Lung (tissue), 12 donors: ENCODE measurements around the gene MYL10. TPM values are rescaled to one million over a fixed set of nuclear protein-coding genes. Genes with fewer than 3 reads are reported as not detected.

Experiments
- ATAC-seq: fragments of 200-7000 bp; cut with Tn5 transposase; one replicate; pipeline ENCODE4 v1.9.1; 2020; ENCODE audit warnings: moderate number of reproducible peaks; ENCODE audit not compliant: insufficient read depth, low FRiP score
- DNase-seq, 3 donors: peaks; one replicate each; pipeline ENCODE4 v3.0.0-alpha.2; 2013 to 2017
- H3K27ac ChIP-seq, 2 donors: one replicate each; pipeline ENCODE4 v1.5.1; 2013; ENCODE audit warnings: mild to moderate bottlenecking in 2 of 2, moderate library complexity in 2 of 2, control low read depth in 1 of 2, inconsistent platforms in 1 of 2, low read depth in 1 of 2, low read length in 1 of 2
- H3K27me3 ChIP-seq, 3 donors: one replicate each; pipeline ENCODE4 v1.5.1; 2013; ENCODE audit warnings: low read length in 2 of 3; ENCODE audit not compliant: control insufficient read depth in 3 of 3, insufficient read depth in 3 of 3
- H3K36me3 ChIP-seq, 4 donors: one replicate each; pipeline ENCODE4 v1.5.1; 2013; ENCODE audit warnings: low read length in 4 of 4, mild to moderate bottlenecking in 1 of 4, moderate library complexity in 1 of 4; ENCODE audit not compliant: control insufficient read depth in 4 of 4, insufficient read depth in 4 of 4
- H3K4me1 ChIP-seq, 5 donors: one replicate each; pipeline ENCODE4 v1.5.1; 2013; ENCODE audit warnings: low read length in 5 of 5, mild to moderate bottlenecking in 2 of 5, moderate library complexity in 1 of 5; ENCODE audit not compliant: control insufficient read depth in 5 of 5, insufficient read depth in 5 of 5
- H3K4me3 ChIP-seq: one replicate; pipeline ENCODE4 v1.5.1; 2013; ENCODE audit warnings: mild to moderate bottlenecking, control low read depth, moderate library complexity
- H3K9ac ChIP-seq, 2 donors: one replicate each; pipeline ENCODE4 v1.5.1; 2013; ENCODE audit warnings: low read length in 2 of 2, control low read depth in 1 of 2; ENCODE audit not compliant: insufficient read depth in 1 of 2
- H3K9me3 ChIP-seq, 4 donors: one replicate each; pipeline ENCODE4 v1.5.1; 2013; ENCODE audit warnings: low read length in 3 of 4, mild to moderate bottlenecking in 1 of 4, moderate library complexity in 1 of 4; ENCODE audit not compliant: control insufficient read depth in 4 of 4, insufficient read depth in 3 of 4
- WGBS, 2 donors: extraction: QIAGEN DNeasy Blood & Tissue Kit; methylation state at CpG; one replicate each; pipeline ENCODE4 v1.1.7; 2013; 5-methylcytosine and 5-hydroxymethylcytosine counted together
- polyA plus RNA-seq, 2 donors: library from polyadenylated mRNA; stranded (reverse); fragments of 200-250 nt; gene quantifications; one replicate each; pipeline ENCODE4 v1.2.1, GENCODE V29; 2013
- total RNA-seq, 2 donors: library from RNA; depleted of rRNA in 1 of 2; stranded (reverse); fragments of >200 nt in 1 of 2; gene quantifications; one replicate each; pipeline ENCODE4 v1.2.1, GENCODE V29; 2014 to 2021
- TF ChIP-seq, protein P1 (sequence below): IDR thresholded peaks from 2 replicates; pipeline ENCODE4 v1.5.1; 2012; ENCODE audit warnings: mild to moderate bottlenecking; ENCODE audit errors: control extremely low read depth, extremely low read depth
- donor health status: control.
- donor health status: control.
- donor health status: Bipolar disorder and iron deficiency.
- donor health status: healthy.
- donor health status: DM: yes; HTN: yes; CAD: no.

Gene MYL10
- total and polyA plus RNA-seq, 4 donors: not detected

DNA sequence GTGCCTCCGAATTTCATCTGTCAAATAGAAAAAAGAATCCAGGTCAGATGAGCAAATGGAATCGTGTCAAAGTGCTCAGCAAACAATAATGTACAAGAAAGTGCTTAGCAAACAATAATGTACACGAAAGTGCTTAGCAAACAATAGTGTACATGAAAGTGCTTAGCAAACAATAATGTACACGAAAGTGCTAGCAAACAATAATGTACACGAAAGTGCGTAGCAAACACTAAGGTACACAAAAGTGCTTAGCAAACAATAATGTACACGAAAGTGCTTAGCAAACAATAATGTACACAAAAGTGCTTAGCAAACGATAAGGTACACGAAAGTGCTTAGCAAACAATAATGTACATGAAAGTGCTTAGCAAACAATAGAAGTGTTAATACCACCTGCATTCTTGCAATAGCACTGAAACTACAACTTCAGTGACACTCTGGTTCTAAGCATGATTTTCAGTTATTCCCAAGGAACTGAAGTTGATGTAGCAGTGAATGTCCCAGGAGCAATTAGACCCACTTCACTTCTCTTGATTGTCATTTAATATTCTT is 33.4 kb upstream of the MYL10 start:
- Histone ChIP-seq H3K27ac (no peak overlapping the region), H3K4me1 (no peaks in the 10 kb centered on the region), H3K9ac (no peak overlapping the region), H3K9me3 (peaks cover 0 to 5% (median 0%) of the 10 kb centered on the region in 4 donors), H3K36me3 (no peaks in the 10 kb centered on the region), H3K4me3 (no peak overlapping the region), H3K27me3 (no peaks in the 10 kb centered on the region)
- DNase-seq (no peak), ATAC-seq (no peak)
- 69 to 85% methylated on average over 9 of the region's 9 CpGs for WGBS, 2 donors
- TF ChIP-seq, protein P1, sequence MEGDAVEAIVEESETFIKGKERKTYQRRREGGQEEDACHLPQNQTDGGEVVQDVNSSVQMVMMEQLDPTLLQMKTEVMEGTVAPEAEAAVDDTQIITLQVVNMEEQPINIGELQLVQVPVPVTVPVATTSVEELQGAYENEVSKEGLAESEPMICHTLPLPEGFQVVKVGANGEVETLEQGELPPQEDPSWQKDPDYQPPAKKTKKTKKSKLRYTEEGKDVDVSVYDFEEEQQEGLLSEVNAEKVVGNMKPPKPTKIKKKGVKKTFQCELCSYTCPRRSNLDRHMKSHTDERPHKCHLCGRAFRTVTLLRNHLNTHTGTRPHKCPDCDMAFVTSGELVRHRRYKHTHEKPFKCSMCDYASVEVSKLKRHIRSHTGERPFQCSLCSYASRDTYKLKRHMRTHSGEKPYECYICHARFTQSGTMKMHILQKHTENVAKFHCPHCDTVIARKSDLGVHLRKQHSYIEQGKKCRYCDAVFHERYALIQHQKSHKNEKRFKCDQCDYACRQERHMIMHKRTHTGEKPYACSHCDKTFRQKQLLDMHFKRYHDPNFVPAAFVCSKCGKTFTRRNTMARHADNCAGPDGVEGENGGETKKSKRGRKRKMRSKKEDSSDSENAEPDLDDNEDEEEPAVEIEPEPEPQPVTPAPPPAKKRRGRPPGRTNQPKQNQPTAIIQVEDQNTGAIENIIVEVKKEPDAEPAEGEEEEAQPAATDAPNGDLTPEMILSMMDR: no peak

DNA sequence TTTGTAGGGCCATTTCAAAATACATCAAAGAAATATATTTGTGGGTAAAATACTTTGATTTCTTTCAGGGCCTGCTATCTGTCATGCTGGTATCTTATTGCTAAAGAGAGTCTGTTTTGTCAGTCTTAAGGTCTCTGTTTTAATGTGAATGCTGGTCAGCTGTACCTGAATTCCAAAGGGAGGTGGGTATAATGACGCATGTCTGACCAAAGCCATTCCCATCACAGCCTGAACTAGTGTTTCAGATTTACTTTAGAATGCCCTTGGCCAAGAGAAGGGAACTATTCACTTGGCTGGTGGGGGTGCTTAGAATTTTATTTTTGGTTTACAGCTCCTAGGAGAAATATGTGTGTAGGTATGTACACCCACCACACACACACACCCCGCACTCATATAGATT is 30.6 kb upstream of the MYL10 start:
- Histone ChIP-seq H3K27me3 (no peaks in the 10 kb centered on the region), H3K9ac (no peak overlapping the region), H3K36me3 (no peaks in the 10 kb centered on the region), H3K4me3 (no peak overlapping the region), H3K4me1 (no peaks in the 10 kb centered on the region), H3K9me3 (peaks cover 0 to 3% (median 0%) of the 10 kb centered on the region in 4 donors), H3K27ac (no peak overlapping the region)
- DNase-seq (no peak), ATAC-seq (no peak)
- WGBS, 2 donors: 88 to 90% methylated on average over 2 of the region's 2 CpGs
- TF ChIP-seq, protein P1: no peak

GRCh38 chr7:101657171-101657570 is 28.1 kb upstream of the MYL10 start:
- ATAC-seq (no peak), DNase-seq (no peak)
- Histone ChIP-seq H3K27me3 (peaks cover 0 to 2% (median 0%) of the 10 kb centered on the region in 3 donors), H3K27ac (no peak overlapping the region), H3K9ac (no peak overlapping the region), H3K36me3 (no peaks in the 10 kb centered on the region), H3K4me1 (no peaks in the 10 kb centered on the region), H3K9me3 (no peaks in the 10 kb centered on the region), H3K4me3 (no peak overlapping the region)
- TF ChIP-seq, protein P1: no peak
- WGBS, 2 donors: 83 to 88% methylated on average over 5 of the region's 5 CpGs

DNA sequence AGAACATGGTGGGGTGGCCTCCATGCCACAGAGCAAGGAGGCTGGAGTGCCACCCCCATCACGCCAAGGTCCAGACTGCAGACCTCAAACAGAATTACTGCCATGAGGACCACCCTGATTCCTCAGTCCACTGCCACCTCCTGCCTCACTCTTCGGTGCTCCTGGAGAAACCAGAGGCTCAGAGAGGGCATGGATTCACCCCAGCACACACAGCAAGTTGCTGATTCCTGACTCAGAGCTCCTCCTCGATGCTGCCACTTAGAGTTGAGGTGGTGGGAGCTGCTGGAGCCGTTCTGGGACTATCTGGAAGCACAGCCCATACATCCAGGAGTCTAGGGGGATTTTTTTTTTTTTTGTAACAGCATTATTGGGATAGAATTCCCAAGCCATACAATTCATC is 22.0 kb upstream of the MYL10 start:
- 71 to 81% methylated on average over 4 of the region's 4 CpGs for WGBS, 2 donors
- ATAC-seq (no peak), DNase-seq (no peak)
- peaks cover 0 to 4% (median 0%) of the 10 kb centered on the region in 4 donors for H3K9me3 ChIP-seq
- H3K27me3 ChIP-seq: peaks cover 0 to 2% (median 0%) of the 10 kb centered on the region in 3 donors
- TF ChIP-seq, protein P1: no peak
- no peak overlapping the region for H3K27ac ChIP-seq
- H3K9ac ChIP-seq: no peak overlapping the region
- no peak overlapping the region for H3K4me3 ChIP-seq
- no peaks in the 10 kb centered on the region for H3K36me3 ChIP-seq
- peaks cover 0 to 2% (median 0%) of the 10 kb centered on the region in 5 donors for H3K4me1 ChIP-seq
